Measurements from ENCODE around the gene THRB. TPM values are rescaled to one million over a fixed set of nuclear protein-coding genes. Genes with fewer than 3 reads are reported as not detected.

The THRB gene
- total and polyA plus RNA-seq, 4 experiments from 2014 or later = 0.03 TPM; not detected in 3

- Histone ChIP-seq H3K27ac (ENCODE audit: low read depth, low read length) (no peak overlapping the region), H3K4me1 (ENCODE audit: insufficient read depth, low read length) (no peaks in the 10 kb centered on the region), H3K27me3 (ENCODE audit: insufficient read depth, low read length) (no peaks in the 10 kb centered on the region), H3K9me3 (ENCODE audit: control insufficient read depth in 1 of 2, low read length in 2 of 2) (no peaks in the 10 kb centered on the region), H3K36me3 (ENCODE audit: insufficient read depth, low read length) (no peaks in the 10 kb centered on the region), H3K4me3 (ENCODE audit: low read length in 2 of 2) (no peak overlapping the region)
- Mint-ChIP-seq H3K4me1 (no peaks in the 10 kb centered on the region), H3K36me3 (no peaks in the 10 kb centered on the region), H3K27ac (no peak overlapping the region), H3K4me3 (no peak overlapping the region), H3K9me3 (peaks cover 0 to 10% (median 5%) of the 10 kb centered on the region in 8 donors), H3K27me3 (no peaks in the 10 kb centered on the region)
- intact Hi-C loops (cut with micrococcal nuclease) = no loop called here
- POLR2A ChIA-PET (ENCODE audit: partially characterized antibody) = no interaction called here
- DNase-seq = no peak
- CTCF ChIA-PET (ENCODE audit: partially characterized antibody) = no interaction called here
Measured at GRCh38 chr3:24087469-24087868, 407.2 kb downstream of the THRB start.

- Histone ChIP-seq H3K27me3 (ENCODE audit: insufficient read depth, low read length) (no peaks in the 10 kb centered on the region), H3K27ac (ENCODE audit: low read depth, low read length) (no peak overlapping the region), H3K4me1 (ENCODE audit: insufficient read depth, low read length) (no peaks in the 10 kb centered on the region), H3K9me3 (ENCODE audit: control insufficient read depth in 1 of 2, low read length in 2 of 2) (no peaks in the 10 kb centered on the region), H3K36me3 (ENCODE audit: insufficient read depth, low read length) (no peaks in the 10 kb centered on the region), H3K4me3 (ENCODE audit: low read length in 2 of 2) (no peak overlapping the region)
- H3K36me3 Mint-ChIP-seq = no peaks in the 10 kb centered on the region
- no peaks in the 10 kb centered on the region for H3K27me3 Mint-ChIP-seq
- H3K9me3 Mint-ChIP-seq = peaks cover 0 to 13% (median 5%) of the 10 kb centered on the region in 8 donors
- CTCF ChIA-PET (ENCODE audit: partially characterized antibody) = no interaction called here
- intact Hi-C loops (cut with micrococcal nuclease) = no loop called here
- POLR2A ChIA-PET (ENCODE audit: partially characterized antibody) = no interaction called here
- H3K4me3 Mint-ChIP-seq = no peak overlapping the region
- H3K27ac Mint-ChIP-seq = no peak overlapping the region
- no peak for DNase-seq
- no peaks in the 10 kb centered on the region for H3K4me1 Mint-ChIP-seq
Measured at GRCh38 chr3:24086617-24087404, 407.8 kb downstream of the THRB start.

GRCh38 chr3:24086206-24086605 lies 408.4 kb downstream of the THRB start:
- Histone ChIP-seq H3K27me3 (ENCODE audit: insufficient read depth, low read length) (no peaks in the 10 kb centered on the region), H3K4me1 (ENCODE audit: insufficient read depth, low read length) (no peaks in the 10 kb centered on the region), H3K36me3 (ENCODE audit: insufficient read depth, low read length) (no peaks in the 10 kb centered on the region), H3K27ac (ENCODE audit: low read depth, low read length) (no peak overlapping the region), H3K9me3 (ENCODE audit: control insufficient read depth in 1 of 2, low read length in 2 of 2) (no peaks in the 10 kb centered on the region), H3K4me3 (ENCODE audit: low read length in 2 of 2) (no peak overlapping the region)
- Mint-ChIP-seq H3K27ac (no peak overlapping the region), H3K27me3 (peaks cover 0 to 2% of the 10 kb centered on the region in 2 donors), H3K4me3 (no peak overlapping the region), H3K36me3 (no peaks in the 10 kb centered on the region), H3K9me3 (peaks cover 0 to 14% (median 5%) of the 10 kb centered on the region in 8 donors), H3K4me1 (no peaks in the 10 kb centered on the region)
- intact Hi-C loops (cut with micrococcal nuclease) = no loop called here
- CTCF ChIA-PET (ENCODE audit: partially characterized antibody) = no interaction called here
- no peak for DNase-seq
- POLR2A ChIA-PET (ENCODE audit: partially characterized antibody) = no interaction called here

- Histone ChIP-seq H3K27me3 (ENCODE audit: insufficient read depth, low read length) (no peaks in the 10 kb centered on the region), H3K4me1 (ENCODE audit: insufficient read depth, low read length) (no peaks in the 10 kb centered on the region), H3K4me3 (ENCODE audit: low read length in 2 of 2) (no peak overlapping the region), H3K27ac (ENCODE audit: low read depth, low read length) (no peak overlapping the region), H3K9me3 (ENCODE audit: control insufficient read depth in 1 of 2, low read length in 2 of 2) (no peaks in the 10 kb centered on the region), H3K36me3 (ENCODE audit: insufficient read depth, low read length) (no peaks in the 10 kb centered on the region)
- no peak for DNase-seq
- no peaks in the 10 kb centered on the region for H3K4me1 Mint-ChIP-seq
- H3K9me3 Mint-ChIP-seq = peaks cover 0 to 4% (median under 1%) of the 10 kb centered on the region in 8 donors
- no peak overlapping the region for H3K4me3 Mint-ChIP-seq
- ChIA-PET POLR2A (ENCODE audit: partially characterized antibody) (no interaction called here), CTCF (ENCODE audit: partially characterized antibody) (no interaction called here)
- H3K36me3 Mint-ChIP-seq = no peaks in the 10 kb centered on the region
- H3K27me3 Mint-ChIP-seq = no peaks in the 10 kb centered on the region
- intact Hi-C loops (cut with micrococcal nuclease) = no loop called here
- no peak overlapping the region for H3K27ac Mint-ChIP-seq
Measured at GRCh38 chr3:24072193-24072592, 422.5 kb downstream of the THRB start.

- no peak overlapping the region for H3K27ac Mint-ChIP-seq
- no peaks in the 10 kb centered on the region for H3K9me3 Mint-ChIP-seq
- no peak overlapping the region for H3K27ac ChIP-seq (ENCODE audit: low read depth, low read length)
- POLR2A ChIA-PET (ENCODE audit: partially characterized antibody) = no interaction called here
- no peaks in the 10 kb centered on the region for H3K27me3 Mint-ChIP-seq
- no peaks in the 10 kb centered on the region for H3K4me1 Mint-ChIP-seq
- H3K36me3 Mint-ChIP-seq = no peaks in the 10 kb centered on the region
- H3K36me3 ChIP-seq (ENCODE audit: insufficient read depth, low read length) = no peaks in the 10 kb centered on the region
- DNase-seq = no peak
- intact Hi-C loops (cut with micrococcal nuclease) = no loop called here
- no peaks in the 10 kb centered on the region for H3K4me1 ChIP-seq (ENCODE audit: insufficient read depth, low read length)
- H3K4me3 Mint-ChIP-seq = no peak overlapping the region
- H3K9me3 ChIP-seq (ENCODE audit: control insufficient read depth in 1 of 2, low read length in 2 of 2) = no peaks in the 10 kb centered on the region
- CTCF ChIA-PET (ENCODE audit: partially characterized antibody) = no interaction called here
- no peak overlapping the region for H3K4me3 ChIP-seq (ENCODE audit: low read length in 2 of 2)
- H3K27me3 ChIP-seq (ENCODE audit: insufficient read depth, low read length) = no peaks in the 10 kb centered on the region
Measured at GRCh38 chr3:24069045-24069444, 425.6 kb downstream of the THRB start.

- H3K36me3 ChIP-seq (ENCODE audit: insufficient read depth, low read length) = no peaks in the 10 kb centered on the region
- POLR2A ChIA-PET (ENCODE audit: partially characterized antibody) = no interaction called here
- H3K9me3 ChIP-seq (ENCODE audit: control insufficient read depth in 1 of 2, low read length in 2 of 2) = no peaks in the 10 kb centered on the region
- H3K4me3 ChIP-seq (ENCODE audit: low read length in 2 of 2) = no peak overlapping the region
- H3K27me3 ChIP-seq (ENCODE audit: insufficient read depth, low read length) = no peaks in the 10 kb centered on the region
- CTCF ChIA-PET (ENCODE audit: partially characterized antibody) = no interaction called here
- H3K27ac Mint-ChIP-seq = no peak overlapping the region
- no peak overlapping the region for H3K27ac ChIP-seq (ENCODE audit: low read depth, low read length)
- H3K27me3 Mint-ChIP-seq = no peaks in the 10 kb centered on the region
- H3K36me3 Mint-ChIP-seq = no peaks in the 10 kb centered on the region
- no peak overlapping the region for H3K4me3 Mint-ChIP-seq
- no peaks in the 10 kb centered on the region for H3K4me1 Mint-ChIP-seq
- DNase-seq = no peak
- intact Hi-C loops (cut with micrococcal nuclease) = no loop called here
- no peaks in the 10 kb centered on the region for H3K9me3 Mint-ChIP-seq
- no peaks in the 10 kb centered on the region for H3K4me1 ChIP-seq (ENCODE audit: insufficient read depth, low read length)
Measured at GRCh38 chr3:24067483-24067882, 427.2 kb downstream of the THRB start.

Measured in CD4-positive, alpha-beta memory T cell (primary cell).